CD4-positive, alpha-beta T cell treated with Interleukin-12 subunit alpha and Interleukin-12 subunit beta, for 1 hour (primary cell): ENCODE measurements around the gene SLC25A1.
A peak's percentile ranks its signal among the peaks of the same experiment; 100 is the strongest.
"Not testable (repeated sequence)": the region's sequence is repeated elsewhere in the genome, so short reads cannot be mapped to it uniquely, and the experiment has no call there.

Experiments
- DNase-seq: peaks from one replicate; pipeline ENCODE4 v3.0.0-alpha.2; 2020

Gene SLC25A1

DNA sequence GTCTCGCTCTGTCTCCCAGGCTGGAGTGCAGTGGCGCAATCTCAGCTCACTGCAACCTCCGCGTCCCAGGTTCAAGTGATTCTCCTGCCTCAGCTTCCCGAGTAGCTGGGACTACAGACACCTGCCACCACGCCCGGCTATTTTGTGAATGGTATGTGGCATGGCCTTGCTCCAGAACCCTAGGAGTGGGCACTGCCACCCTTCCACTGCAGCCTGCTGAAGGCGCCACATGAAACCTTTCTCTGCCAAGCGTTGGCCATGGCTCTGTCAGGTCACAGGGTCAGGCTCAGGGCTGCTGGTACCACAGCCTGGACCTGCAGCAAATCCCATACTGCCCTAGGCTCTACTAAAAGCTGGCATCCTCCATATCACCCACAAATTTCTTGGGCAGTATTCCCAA is 22.4 kb downstream of the SLC25A1 start:
- not testable (repeated sequence) for DNase-seq

DNA sequence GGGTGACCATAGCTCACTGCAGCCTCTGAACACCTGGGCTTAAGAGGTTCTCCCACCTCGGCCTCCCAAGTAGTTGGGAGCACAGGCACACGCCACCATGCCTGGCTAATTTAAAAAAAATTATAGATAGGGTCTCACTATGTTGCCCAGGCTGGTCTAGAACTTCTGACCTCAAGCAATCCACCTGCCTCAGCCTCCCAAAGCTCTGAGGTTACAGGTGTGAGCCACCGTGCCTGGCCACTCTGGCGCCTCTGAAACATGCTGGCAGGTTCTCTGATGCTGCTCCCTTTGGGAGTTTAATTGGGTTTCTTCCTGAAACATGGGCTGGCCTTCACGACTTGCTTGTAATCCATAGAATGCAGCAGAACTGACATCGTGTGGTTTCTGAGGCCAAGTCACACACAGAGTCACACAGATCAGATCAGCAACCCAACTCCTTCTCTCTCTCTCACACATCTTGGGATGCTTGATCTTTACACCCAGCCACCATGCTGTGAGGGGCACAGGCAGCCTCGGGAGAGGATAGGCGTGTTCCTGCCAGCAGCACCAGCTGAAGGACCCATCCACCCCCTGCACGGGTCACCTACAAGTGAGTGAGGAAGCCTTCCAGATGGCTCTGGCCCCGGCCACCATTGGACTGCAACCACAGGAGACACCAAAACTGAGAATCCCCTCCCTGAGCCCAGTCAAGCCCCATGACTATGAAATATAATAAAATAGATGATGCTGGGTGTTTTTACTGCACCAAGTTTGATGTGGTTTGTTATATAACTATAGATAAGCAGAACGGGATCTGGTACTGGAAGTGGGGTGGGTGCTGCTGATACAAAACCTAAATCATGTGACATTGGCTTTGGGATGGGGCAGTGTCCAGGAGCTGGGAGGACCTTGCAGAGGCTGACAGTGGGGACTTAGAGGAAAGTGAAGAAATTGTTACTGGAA is 25.3 kb downstream of the SLC25A1 start:
- no peak for DNase-seq

DNA sequence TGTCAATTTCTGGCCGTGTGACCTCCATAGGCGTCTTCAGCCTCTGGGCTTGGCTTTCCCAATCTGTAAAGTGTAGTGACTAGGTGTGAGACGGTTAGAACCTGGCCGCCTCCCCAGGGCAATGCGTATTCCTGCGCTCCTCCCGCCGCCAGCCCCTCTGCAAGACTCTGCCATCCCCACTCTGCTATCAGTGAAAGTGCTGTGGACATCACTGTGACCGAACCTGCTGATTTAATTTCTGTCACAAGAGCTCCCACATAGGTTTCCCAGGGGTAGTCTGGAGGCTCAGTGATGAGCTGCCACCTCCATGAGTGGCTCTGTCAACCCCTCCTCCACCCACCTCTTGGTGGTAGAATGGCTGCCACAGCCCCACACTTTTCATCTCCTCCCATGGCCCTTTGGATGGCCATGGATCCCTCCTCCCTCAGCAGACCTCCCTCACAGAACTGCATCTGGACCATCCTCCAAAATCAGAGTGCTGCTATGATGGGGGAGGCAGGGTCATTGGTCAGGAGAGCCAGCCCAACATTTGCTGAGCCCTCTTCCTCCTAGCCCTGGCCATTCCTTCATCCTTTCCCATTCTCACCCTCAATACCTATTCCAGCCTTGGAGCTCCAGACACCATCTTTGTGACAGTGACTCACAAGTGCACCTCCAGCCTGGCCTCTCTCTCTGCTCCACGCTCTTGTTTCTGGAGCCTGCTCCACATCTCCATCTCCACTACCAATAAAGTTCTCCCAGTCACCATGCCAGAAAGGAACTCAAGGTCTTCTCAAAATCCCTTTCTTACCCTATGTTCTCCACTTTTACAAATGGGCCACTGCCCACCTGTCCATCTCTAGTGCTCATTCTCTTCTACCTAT is 27.0 kb downstream of the SLC25A1 start:
- DNase-seq: no peak

DNA sequence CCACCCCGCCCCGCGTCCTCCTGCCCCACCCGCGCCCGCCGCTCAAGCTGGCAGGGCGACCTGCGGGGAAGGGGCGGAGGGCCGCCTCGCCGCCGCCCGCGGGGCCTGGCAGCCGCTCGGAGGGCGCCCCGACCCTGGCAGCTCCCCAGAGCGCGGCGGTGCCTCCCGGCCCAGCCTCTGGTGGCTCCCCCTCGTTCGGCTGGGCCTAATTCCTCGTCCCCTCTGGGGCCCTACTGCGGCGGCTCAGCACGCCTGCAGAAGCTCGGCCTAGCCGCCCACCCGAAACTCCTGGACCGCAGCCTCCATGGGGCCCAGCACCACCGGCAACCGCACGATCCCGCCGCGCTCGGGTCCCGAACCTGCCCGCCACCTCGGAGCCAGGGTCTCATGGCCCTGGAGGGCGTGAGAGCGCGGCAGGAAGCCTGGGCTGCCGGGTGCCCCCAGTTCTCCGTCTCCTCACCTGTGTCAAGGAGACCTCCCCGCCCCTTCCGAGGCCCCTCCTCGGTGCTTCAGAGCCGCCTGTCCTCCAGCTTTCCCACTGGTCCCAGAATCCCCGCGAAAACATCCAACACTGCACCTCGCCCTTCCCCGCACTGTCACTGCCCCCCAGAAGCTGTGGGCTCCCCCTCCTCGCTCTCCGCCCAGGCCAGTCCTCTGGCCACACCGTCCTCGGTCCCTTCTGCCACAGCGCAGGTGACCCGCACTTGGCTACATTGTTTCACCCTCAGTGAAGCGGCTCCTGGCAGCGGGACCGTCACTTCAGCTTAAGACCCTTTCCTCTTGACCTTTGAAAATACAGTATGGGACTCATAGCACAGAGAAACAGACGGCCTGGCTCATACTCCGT is 27.8 kb downstream of the SLC25A1 start:
- DNase-seq: no peak

DNA sequence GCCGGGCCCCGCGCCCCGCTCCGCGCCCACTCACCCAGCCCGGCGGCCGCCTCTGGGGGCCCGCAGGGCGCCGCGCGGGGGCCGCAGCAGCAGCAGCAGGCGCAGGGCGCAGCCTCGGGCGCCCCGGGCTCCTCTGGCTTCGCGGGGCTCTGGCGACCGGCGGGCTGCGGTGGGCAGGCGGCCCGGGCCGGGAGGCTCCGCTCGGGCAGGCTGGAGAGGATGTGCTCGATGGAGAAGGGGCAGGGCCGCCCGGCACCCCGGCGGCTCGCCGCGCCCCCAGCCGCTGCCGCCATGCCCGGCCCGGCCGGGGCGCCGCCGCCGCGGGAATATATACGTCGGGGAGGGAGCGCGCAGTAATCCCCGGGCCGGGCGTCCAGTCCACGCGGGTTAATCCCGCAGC is 28.5 kb downstream of the SLC25A1 start, which contains the start of gene GSC2:
GSC2 (minus strand) TSS at position 302 of the 400 bp plus-strand sequence; CDS start at position 293, 9 bp downstream.
- no peak for DNase-seq

DNA sequence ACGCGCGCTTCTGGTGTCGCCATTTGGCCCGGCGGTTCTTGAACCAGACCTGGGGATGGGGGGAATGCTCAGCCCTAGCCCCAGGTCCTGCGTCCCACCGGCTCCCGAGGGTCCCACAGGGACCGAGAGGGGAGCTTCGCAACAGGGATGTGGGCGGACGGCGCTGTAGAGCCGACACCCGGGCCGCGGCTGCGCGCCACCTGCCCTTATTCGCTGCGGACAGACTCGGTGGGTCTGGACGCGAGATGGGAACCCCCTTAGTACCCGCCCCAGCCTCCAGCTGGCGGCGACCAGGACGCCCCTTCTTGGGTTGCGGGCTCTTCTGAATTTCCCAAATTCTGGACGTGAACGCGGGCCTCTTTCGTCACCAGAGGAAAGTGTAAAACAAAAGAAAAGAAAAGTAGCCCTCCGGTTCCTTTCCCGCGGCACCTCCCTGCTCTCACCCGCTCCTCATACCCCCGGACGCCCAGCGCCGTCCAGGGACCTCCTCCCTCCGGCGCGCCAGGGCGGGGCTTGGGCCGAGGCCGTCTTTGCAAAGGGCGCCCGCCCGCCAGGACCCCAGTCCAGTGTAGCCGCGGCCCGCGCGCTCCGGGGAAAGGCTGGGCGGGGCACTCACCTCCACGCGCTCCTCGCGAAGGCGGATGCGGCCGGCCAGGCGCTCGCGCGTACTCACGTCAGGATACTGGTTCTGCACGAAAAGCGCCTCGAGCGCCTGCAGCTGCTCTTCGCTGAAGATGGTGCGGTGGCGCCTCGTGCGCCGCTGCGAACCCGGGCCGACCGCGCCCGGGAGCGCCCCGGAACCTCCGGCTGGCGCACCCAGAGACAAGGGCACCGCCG is 29.3 kb downstream of the SLC25A1 start:
- peak; percentile 36 for DNase-seq

DNA sequence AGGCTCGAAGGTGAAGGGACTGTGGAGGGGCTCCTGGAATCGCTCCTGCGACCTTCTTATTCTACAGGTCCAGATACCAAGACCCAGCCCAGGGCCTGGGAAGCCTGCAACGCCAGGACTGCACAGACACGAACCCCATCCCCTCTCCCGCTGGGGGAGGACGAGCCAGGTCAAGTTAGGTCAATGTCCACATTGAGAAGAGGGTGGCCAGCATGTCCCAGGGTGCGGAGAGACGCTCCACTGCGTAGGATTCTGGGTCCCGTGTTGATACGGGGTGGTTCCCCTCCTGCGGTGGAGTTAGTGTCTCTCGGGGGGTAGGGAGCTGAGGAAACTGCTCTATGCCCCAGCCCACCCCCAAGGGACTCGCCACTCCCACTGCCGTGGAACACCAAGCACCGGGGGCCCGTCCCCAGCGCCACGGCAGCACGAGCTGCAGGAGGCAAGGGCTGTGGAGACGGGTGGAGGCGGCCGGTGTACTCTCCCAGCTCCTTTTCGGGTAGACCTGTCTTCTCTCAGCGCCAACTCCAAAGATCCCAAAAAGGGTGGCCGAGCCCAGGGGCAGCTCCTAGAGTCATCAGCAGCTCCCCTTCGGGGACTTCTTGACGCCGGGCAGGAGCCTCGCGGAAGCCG is 30.0 kb downstream of the SLC25A1 start:
- no peak for DNase-seq

DNA sequence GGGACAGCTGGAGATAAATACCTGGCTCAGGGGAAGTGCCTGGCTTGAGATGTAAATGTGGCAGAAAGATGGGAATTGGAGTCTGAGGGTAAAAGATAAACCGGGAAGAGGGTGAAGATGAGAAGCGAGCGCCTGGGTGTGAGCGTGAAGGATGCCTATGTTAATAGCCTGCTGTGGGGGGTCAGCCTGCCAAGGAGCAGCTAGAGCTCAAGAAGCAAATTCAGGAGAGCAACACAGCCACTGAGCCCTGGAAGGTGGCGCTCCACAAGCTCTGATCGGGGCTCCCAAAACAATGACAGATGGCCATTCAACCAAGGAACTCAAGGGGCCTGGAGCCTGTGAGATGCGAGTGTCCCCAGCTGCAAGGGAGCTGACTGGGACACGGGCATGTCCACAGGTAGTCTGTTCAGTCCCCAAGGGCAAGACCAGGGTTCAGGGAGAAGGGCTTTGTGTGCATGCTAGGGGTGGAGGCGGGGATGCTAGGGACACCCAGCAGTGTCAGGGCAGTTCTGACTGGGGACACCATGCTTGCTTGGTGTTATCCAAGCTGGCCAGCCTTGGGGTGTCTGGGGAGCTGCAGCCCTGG is 31.2 kb downstream of the SLC25A1 start:
- DNase-seq: no peak

DNA sequence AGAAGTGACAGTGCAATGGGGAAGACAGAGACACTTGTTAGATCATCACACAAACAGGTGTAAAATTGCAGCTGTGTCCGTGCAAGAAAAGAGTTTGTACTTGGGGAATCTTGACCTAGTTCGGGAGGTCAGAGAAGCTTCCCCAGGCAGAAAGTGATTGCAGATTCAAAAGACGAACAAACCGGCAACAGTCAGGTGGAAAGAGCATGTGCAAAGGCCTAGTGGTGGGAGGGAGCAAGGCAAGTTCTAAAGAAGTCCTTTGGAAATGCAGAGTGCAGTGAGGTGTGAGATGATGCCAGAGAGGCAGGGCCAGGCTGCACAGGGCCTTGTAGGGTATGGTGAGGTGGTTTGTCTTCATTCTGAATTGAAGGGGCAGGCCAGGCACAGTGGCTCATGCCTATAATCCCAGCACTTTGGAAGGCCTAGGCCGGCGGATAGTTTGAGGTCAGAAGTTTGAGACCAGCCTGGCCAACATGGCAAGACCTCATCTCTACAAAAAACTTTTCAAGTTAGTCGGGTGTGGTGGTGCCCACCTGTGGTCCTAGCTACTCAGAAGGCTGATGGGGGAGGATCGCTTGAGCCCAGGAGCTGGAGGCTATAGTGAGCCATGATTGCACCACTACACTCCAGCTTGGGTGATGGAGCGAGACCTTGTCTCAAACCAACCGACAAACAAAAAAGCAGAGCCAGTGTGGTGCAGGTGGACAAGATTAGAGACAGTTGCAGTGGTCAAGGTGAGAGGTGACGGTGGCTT is 32.1 kb downstream of the SLC25A1 start:
- no peak for DNase-seq

DNA sequence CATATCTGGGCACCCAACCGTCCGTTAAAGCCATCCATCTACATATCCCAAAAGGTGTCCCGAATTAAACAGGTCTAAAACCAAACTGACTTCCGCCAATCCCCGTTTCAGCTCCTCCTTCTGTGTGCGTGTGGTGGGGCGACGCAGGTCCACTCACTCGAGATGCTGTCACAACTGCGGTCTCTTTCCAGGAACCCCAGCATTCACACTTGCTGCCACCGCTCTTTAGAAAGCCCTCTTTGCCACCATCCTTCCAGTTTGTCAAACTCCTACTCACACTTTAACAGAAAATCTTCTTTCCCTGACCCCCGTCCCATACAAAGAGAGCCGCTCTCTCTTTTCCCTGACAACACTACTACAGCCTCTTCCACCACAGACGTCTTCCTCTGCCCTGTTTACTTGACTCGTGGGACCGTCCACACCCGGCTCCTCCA is 34.6 kb downstream of the SLC25A1 start:
- peak; percentile 36 for DNase-seq

DNA sequence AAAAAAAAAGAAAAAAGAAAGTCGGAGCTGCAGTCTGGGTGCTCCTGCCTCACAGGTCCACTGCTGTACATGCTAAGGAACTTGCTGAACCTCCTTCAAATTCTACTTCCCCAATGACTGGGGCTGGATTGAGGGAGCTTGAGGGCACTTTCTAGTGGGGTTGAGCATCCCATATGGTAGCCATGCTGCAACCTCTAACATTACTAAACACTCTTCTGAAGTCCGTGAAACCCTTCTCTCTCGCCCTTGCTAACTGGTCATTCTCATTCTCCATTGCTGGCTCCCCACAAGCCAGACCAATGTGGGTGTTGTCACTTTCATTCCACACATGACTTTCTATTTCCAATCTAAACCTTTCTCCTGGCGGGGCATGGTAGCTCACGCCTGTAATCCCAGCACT is 35.3 kb downstream of the SLC25A1 start:
- no peak for DNase-seq

DNA sequence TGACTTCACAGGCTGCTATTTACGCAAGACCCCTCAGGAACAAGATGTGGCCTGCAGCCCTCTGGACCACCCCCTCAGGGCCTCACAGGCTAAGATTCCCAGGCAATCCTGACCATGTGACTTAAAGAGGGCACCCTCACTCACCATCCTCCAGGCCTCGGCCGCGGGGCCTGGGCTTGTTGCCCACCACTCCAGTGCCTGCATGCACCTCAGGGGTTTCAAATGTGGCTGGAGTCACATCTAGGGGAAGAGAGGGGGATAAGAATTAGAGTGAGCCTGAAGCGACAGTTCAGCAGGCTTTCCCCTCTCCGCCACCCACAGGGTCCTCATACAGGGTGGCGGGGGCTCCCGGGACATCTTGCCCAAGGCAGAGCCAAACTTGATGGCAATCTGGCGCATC is 36.1 kb downstream of the SLC25A1 start:
- no peak for DNase-seq

DNA sequence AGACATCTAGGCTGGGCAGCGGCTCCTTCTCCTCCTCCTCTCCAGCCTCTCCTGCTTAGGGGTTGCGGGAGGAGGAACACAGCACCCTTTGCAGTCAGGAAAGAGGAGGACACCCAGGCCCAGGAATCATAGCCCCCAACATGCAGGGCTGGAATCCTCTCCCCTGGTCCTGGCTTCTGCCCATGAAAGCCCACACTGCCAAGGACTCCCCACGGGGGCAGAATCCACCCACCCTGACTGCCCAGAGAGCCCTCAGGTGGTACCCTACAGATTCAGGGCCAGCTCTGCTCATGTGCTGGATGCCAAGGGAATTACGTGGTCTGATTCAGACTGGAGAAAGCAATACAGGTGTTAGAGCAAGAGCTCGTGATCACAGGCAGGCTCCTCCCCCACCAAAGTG is 38.6 kb downstream of the SLC25A1 start:
- no peak for DNase-seq

DNA sequence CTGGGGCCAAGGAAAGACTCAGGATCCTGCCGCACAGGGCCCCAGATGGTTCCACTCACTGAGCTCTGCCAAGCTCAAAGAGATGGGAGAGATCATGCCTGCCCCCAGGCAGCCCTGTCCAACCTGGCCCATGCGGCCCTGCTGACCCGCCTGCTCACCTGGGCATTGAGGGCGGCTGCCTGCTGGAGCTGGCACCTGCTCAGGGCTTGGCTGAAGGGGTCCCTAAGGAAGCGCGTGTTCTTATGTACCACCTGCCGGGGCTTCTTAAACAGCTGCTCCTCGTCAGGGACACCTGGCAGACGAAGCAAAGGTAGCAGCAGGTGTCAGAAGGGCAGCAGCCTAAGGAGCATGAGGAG is 39.6 kb downstream of the SLC25A1 start:
- no peak for DNase-seq

DNA sequence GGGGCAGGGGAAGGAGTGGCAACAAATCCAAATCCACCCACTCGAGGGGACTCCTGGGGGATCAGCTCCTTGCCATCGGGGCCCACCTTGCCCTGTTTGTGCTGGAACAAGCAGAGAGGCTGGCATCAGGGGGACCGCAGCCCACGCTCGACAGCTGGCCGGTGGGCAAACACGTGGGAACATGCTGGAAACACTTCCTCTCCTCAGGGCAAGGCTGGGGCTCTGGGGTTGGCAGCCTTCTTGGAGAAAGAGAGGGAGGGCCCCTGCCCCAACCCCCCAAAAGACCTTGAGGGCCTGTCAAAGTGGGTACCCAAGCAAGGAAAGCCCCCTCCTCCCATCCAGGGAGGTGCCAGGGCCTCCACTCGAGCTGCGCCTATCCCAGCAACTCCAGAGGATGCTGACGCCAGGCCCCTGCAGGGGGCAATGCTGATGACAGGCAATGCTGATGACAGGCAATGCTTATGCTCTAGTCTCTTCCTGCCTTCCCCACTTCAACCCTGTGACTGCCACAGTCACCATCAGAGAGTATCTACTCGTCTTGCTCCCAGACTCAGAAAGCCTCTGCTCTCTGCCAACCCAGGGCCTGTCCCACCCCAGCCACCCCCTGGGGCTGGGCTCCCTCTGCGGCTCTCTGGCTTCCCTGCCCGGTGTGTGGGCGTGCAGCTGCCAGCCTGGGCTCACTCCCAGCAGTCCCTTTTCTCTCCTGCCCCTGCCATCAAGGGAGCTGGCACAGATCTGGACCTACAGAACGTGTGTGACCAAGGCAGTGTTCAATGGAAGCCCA is 40.1 kb downstream of the SLC25A1 start:
- DNase-seq: no peak

DNA sequence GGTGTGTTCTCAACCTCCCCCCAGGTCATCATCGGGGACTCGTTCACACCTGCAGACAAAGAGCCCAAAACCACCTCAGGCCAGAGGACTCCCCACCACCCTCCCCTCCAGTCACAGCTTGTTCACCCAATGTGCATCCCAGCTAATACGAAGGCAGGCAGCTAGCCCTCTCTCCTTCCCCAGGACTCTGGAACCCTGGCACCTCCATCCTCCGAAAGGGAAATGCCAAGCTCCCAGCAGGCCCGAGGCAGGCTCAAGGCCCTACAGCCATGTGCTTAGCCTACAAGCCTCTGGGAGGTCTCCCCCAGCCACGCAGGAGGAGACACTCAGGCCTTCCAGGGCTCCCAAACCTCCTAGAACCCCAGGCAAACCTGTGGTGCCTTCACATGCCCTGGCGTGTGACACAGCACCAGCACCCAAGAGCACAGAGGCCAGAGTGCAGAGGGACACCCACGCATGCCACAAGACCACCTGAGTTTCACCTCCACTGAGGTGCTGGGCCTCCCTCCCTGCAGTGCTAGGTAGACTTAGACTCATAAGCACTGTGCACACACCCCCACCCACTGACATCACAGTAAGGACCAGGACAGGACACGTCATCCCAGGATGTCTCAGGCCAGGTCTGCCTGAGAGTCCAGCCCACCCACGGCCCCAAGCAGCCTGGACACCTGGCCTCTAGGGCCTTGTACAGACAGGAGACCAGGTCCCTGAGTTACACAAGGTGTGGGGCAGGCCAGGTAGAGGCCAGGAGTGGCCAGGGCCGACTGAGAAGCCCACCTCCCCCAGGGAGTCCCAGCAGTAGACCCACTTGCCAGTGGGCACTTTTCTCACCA is 40.9 kb downstream of the SLC25A1 start:
- no peak for DNase-seq

DNA sequence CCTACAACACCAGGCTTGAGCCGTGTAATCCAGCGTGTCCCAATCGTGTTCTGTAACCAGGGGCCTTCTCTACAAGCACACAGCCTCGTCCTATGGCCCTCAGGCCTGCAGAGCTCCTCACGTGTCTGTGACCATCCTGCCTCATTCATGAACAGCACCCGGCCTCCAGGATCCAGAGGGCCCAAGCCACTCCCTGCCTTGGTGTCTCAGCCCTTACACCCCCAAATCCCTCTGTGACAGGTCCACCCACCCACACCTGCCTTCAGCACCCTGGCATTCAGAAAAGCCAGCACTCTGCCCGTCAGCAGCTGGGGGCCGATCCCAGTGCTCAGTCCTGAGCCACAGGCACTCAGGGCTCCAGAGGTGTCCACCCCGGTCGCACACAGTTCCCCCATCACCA is 41.6 kb downstream of the SLC25A1 start:
- no peak for DNase-seq

DNA sequence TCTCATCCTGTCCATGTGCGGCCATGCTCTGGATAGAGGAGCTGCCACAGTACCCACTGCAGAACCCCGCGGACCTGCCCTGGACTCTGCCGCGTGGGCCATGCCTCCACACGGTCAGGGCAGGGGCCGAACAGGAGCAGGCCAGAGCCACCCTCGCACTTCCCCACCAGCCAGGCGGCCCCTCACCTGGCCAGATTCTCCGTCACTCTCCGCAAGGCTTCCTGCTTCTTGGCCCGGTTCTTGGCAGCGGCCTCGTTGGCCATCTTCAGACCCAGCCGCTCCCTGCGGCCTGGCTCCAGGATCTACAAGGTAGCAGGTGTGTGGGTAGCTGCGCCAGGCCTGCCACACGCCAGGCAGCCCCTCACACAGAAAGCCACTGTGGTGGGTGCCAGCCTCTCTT is 43.7 kb downstream of the SLC25A1 start:
- DNase-seq: no peak
